WTC11 (cell line): ENCODE results near the gene GPS2. TPM values are rescaled to one million over a fixed set of nuclear protein-coding genes. Genes with fewer than 3 reads are reported as not detected.
A peak's percentile ranks its signal among the peaks of the same experiment; 100 is the strongest.
"Not testable (repeated sequence)": the region's sequence is repeated elsewhere in the genome, so short reads cannot be mapped to it uniquely, and the experiment has no call there.

ENCODE experiments used
- ATAC-seq: fragments of 200-7000 bp; cut with Tn5 transposase; 2 replicates; pipeline ENCODE4 v1.10.0; 2021; ENCODE audit warnings: mild to moderate bottlenecking, moderate library complexity
- CTCF ChIA-PET: fragments of 300-600 bp; sonication (Branson Sonifier 250); formaldehyde crosslinking; loops from one replicate; lab custom pipeline; 2021; ENCODE audit warnings: antibody characterized with exemption; lab: Charles Lee
- POLR2A ChIA-PET: fragments of 350-600 bp; sonication (Branson Sonifier 250); formaldehyde crosslinking; loops from one replicate; lab custom pipeline; 2021; ENCODE audit warnings: antibody characterized with exemption; lab: Charles Lee
- DNase-seq: peaks from one replicate; pipeline ENCODE4 v3.0.0; 2021; ENCODE audit warnings: low spot score
- H3K27ac Mint-ChIP-seq: 2 replicates; pipeline ENCODE4 v1.8.0; 2021; ENCODE audit warnings: mixed read lengths
- H3K27me3 Mint-ChIP-seq: 2 replicates; pipeline ENCODE4 v1.8.0; 2021; ENCODE audit warnings: low read depth, mild to moderate bottlenecking, moderate library complexity, mixed read lengths
- H3K36me3 Mint-ChIP-seq: 2 replicates; pipeline ENCODE4 v1.8.0; 2021; ENCODE audit warnings: mixed read lengths
- H3K4me1 Mint-ChIP-seq: 2 replicates; pipeline ENCODE4 v1.8.0; 2022; ENCODE audit warnings: mixed read lengths
- H3K4me3 Mint-ChIP-seq: 2 replicates; pipeline ENCODE4 v1.8.0; 2021; ENCODE audit warnings: mild to moderate bottlenecking, moderate library complexity, mixed read lengths
- H3K9me3 Mint-ChIP-seq: 2 replicates; pipeline ENCODE4 v1.8.0; 2021; ENCODE audit warnings: mixed read lengths
- ARID4B ChIP-seq: sonication (generic); formaldehyde crosslinking; IDR thresholded peaks from 2 replicates; pipeline ENCODE4 v1.8.0; 2023; ENCODE audit warnings: missing genetic modification reagents, mild to moderate bottlenecking, borderline replicate concordance
- FOXP1 ChIP-seq: sonication (generic); formaldehyde crosslinking; IDR thresholded peaks from 2 replicates; pipeline ENCODE4 v1.8.0; 2022; ENCODE audit warnings: missing genetic modification reagents, mild to moderate bottlenecking, moderate library complexity, borderline replicate concordance
- HMGXB4 ChIP-seq: sonication (generic); formaldehyde crosslinking; IDR thresholded peaks from 2 replicates; pipeline ENCODE4 v1.8.1; 2023; ENCODE audit warnings: mild to moderate bottlenecking, moderate library complexity, missing genetic modification reagents
- NFYB ChIP-seq: sonication (generic); formaldehyde crosslinking; conservative IDR thresholded peaks from 2 replicates; pipeline ENCODE4 v1.8.0; 2022; ENCODE audit warnings: low read depth, missing genetic modification reagents
- SMAD3 ChIP-seq: sonication (generic); formaldehyde crosslinking; IDR thresholded peaks from 2 replicates; pipeline ENCODE4 v1.8.0; 2022; ENCODE audit warnings: missing genetic modification reagents, mild to moderate bottlenecking, borderline replicate concordance
- SP1 ChIP-seq: sonication (generic); formaldehyde crosslinking; conservative IDR thresholded peaks from 2 replicates; pipeline ENCODE4 v1.8.1; 2022; ENCODE audit warnings: missing genetic modification reagents
- total RNA-seq: library from RNA; stranded (reverse); gene quantifications from 3 replicates; pipeline ENCODE4 v1.2.3, GENCODE V29; 2021
- TF ChIP-seq, protein P1 (sequence below): sonication (generic); formaldehyde crosslinking; IDR thresholded peaks from 2 replicates; pipeline ENCODE4 v1.8.0; 2023; ENCODE audit warnings: mild to moderate bottlenecking, missing genetic modification reagents
- TF ChIP-seq, protein P2 (sequence below): fragments of 250-450 bp; sonication (Bioruptor Pico); IDR thresholded peaks from 2 replicates; pipeline ENCODE4 v1.9.0; 2021; ENCODE audit warnings: moderate library complexity, mild to moderate bottlenecking, inconsistent platforms, borderline replicate concordance
- TF ChIP-seq, protein P3 (sequence below): sonication (generic); formaldehyde crosslinking; IDR thresholded peaks from 2 replicates; pipeline ENCODE4 v1.8.1; 2023; ENCODE audit warnings: mild to moderate bottlenecking, missing genetic modification reagents, borderline replicate concordance

The GPS2 gene
- total RNA-seq, 1 experiment from 2014 or later: 55.9 TPM

GRCh38 chr17:7336240-7337175 lies 21.3 kb upstream of the GPS2 start, which contains the start of gene ACAP1 (continued):
- peak; percentile 62; the same call in 1 of the 2 replicates for TF ChIP-seq ARID4B
- peak; percentile 64 for TF ChIP-seq SP1
- peak; percentile 73; the same call in 1 of the 2 replicates for TF ChIP-seq FOXP1
- TF ChIP-seq, protein P1, sequence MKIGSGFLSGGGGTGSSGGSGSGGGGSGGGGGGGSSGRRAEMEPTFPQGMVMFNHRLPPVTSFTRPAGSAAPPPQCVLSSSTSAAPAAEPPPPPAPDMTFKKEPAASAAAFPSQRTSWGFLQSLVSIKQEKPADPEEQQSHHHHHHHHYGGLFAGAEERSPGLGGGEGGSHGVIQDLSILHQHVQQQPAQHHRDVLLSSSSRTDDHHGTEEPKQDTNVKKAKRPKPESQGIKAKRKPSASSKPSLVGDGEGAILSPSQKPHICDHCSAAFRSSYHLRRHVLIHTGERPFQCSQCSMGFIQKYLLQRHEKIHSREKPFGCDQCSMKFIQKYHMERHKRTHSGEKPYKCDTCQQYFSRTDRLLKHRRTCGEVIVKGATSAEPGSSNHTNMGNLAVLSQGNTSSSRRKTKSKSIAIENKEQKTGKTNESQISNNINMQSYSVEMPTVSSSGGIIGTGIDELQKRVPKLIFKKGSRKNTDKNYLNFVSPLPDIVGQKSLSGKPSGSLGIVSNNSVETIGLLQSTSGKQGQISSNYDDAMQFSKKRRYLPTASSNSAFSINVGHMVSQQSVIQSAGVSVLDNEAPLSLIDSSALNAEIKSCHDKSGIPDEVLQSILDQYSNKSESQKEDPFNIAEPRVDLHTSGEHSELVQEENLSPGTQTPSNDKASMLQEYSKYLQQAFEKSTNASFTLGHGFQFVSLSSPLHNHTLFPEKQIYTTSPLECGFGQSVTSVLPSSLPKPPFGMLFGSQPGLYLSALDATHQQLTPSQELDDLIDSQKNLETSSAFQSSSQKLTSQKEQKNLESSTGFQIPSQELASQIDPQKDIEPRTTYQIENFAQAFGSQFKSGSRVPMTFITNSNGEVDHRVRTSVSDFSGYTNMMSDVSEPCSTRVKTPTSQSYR (CRISPR knock-in tag): peak; percentile 98
- TF ChIP-seq, all 79 proteins: peak for 12

GRCh38 chr17:7335765-7336164 lies 20.6 kb upstream of the GPS2 start:
- H3K27me3 Mint-ChIP-seq, H3K9me3 Mint-ChIP-seq, ATAC-seq, H3K36me3 Mint-ChIP-seq, DNase-seq: not testable (repeated sequence)
- POLR2A ChIA-PET: interaction anchor here (0.6 to 2.5 kb wide), 3 partner anchors 14 to 98 kb away, joined by 3 to 22 read pairs (median 3); no protein-coding TSS in a partner anchor
- Mint-ChIP-seq H3K4me3 (peak overlapping the region; percentile 63; the same call in 1 of the 2 replicates), H3K27ac (peak overlapping the region; percentile 92), H3K4me1 (peaks cover 35% of the 10 kb centered on the region)
- CTCF ChIA-PET: interaction anchor here (0.6 to 2.8 kb wide), 14 partner anchors 12 to 321 kb away, joined by 3 to 20 read pairs (median 6); partner anchors contain the start of genes KCTD11, PLSCR3, SLC2A4 and TMEM102

GRCh38 chr17:7334938-7335538 lies 19.9 kb upstream of the GPS2 start:
- DNase-seq (no peak), ATAC-seq (no peak)
- Mint-ChIP-seq H3K36me3 (peaks cover 6% of the 10 kb centered on the region; the same call in 1 of the 2 replicates), H3K4me3 (no peak overlapping the region), H3K4me1 (peaks cover 38% of the 10 kb centered on the region), H3K27me3 (no peaks in the 10 kb centered on the region), H3K27ac (peak overlapping the region; percentile 25), H3K9me3 (no peaks in the 10 kb centered on the region)
- CTCF ChIA-PET: interaction anchor here (1.0 to 2.8 kb wide), 4 partner anchors 11 to 225 kb away, joined by 3 to 20 read pairs (median 8); partner anchors contain the start of gene SLC2A4
- POLR2A ChIA-PET: interaction anchor here (1.2 kb wide), 1 partner anchor 14 kb away, joined by 3 read pairs; no protein-coding TSS in a partner anchor
- TF ChIP-seq SMAD3 (CRISPR knock-in tag): no peak
- no peak for TF ChIP-seq NFYB (CRISPR knock-in tag)
- no peak for TF ChIP-seq ARID4B
- TF ChIP-seq, protein P2, sequence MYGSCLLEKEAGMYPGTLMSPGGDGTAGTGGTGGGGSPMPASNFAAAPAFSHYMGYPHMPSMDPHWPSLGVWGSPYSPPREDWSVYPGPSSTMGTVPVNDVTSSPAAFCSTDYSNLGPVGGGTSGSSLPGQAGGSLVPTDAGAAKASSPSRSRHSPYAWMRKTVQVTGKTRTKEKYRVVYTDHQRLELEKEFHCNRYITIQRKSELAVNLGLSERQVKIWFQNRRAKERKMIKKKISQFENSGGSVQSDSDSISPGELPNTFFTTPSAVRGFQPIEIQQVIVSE: no peak
- TF ChIP-seq, protein P3, sequence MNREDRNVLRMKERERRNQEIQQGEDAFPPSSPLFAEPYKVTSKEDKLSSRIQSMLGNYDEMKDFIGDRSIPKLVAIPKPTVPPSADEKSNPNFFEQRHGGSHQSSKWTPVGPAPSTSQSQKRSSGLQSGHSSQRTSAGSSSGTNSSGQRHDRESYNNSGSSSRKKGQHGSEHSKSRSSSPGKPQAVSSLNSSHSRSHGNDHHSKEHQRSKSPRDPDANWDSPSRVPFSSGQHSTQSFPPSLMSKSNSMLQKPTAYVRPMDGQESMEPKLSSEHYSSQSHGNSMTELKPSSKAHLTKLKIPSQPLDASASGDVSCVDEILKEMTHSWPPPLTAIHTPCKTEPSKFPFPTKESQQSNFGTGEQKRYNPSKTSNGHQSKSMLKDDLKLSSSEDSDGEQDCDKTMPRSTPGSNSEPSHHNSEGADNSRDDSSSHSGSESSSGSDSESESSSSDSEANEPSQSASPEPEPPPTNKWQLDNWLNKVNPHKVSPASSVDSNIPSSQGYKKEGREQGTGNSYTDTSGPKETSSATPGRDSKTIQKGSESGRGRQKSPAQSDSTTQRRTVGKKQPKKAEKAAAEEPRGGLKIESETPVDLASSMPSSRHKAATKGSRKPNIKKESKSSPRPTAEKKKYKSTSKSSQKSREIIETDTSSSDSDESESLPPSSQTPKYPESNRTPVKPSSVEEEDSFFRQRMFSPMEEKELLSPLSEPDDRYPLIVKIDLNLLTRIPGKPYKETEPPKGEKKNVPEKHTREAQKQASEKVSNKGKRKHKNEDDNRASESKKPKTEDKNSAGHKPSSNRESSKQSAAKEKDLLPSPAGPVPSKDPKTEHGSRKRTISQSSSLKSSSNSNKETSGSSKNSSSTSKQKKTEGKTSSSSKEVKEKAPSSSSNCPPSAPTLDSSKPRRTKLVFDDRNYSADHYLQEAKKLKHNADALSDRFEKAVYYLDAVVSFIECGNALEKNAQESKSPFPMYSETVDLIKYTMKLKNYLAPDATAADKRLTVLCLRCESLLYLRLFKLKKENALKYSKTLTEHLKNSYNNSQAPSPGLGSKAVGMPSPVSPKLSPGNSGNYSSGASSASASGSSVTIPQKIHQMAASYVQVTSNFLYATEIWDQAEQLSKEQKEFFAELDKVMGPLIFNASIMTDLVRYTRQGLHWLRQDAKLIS (CRISPR knock-in tag): no peak
- TF ChIP-seq HMGXB4 (CRISPR knock-in tag): no peak
